GM12874 (cell line): ENCODE data around the gene NALCN.

Experiments used
- CTCF ChIP-seq: IDR thresholded peaks from 2 replicates; pipeline ENCODE4 v1.5.1; 2011; ENCODE audit warnings: low read depth, mild to moderate bottlenecking, control low read depth, low read length, moderate library complexity; ENCODE audit not compliant: insufficient read depth

Gene NALCN

DNA sequence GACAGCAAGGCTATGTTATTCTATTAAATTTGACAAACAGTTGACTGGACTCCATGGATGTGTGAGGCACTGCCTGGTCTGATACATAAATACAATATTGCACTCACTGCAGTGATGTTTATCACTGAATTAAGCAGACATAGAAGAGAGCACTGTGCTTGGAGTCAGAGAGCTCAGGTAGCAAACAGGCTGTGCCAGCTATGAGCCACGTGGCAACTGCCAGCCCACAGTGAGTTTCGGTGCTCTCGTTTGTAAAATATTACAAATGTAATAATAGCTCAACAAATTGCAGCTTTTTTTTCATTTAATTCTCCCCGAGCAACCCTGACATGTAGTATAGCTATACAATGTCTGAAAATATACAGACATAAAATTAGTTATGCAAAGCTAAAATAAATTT is 237.3 kb downstream of the NALCN start:
- no peak for TF ChIP-seq CTCF

GRCh38 chr13:101178406-101178805 is 237.9 kb downstream of the NALCN start:
- TF ChIP-seq CTCF: no peak

DNA sequence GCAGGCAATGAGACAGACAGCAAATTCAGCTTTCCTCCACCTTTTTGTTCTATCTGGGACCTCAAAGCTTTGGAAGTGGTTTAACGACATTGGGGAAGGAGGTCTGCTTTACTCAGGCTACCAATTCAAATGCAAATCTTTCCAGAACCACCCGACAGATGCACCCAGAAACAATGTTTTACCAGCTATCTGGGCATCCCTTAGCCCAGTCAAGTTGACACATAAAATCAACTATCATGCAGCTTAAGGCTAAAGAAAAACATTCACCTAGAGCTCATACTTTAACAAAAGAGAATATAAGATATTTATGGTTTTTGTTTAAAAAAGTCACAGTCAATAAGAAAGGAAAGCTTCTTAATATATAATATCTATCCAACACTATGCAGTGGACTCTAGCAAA is 246.0 kb downstream of the NALCN start:
- TF ChIP-seq CTCF: no peak

DNA sequence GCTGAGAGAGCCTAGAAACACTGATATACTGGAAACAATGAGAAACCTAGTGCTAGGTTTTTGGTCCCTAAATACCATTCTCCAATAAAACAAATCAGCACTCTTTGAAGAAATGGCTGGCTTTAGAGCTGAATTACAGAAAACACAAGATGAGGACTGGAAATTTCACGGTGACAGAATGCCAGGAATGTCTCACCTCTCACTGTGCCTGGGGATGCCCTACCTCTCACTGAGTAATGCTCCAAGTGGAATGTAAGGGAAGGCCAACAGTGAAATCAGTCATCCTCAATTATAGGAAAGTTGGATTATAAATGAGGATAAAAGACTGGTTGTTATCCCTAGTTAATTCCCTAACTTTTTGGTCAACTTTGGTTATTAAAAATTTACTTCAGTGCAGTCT is 259.0 kb downstream of the NALCN start:
- TF ChIP-seq CTCF: no peak

DNA sequence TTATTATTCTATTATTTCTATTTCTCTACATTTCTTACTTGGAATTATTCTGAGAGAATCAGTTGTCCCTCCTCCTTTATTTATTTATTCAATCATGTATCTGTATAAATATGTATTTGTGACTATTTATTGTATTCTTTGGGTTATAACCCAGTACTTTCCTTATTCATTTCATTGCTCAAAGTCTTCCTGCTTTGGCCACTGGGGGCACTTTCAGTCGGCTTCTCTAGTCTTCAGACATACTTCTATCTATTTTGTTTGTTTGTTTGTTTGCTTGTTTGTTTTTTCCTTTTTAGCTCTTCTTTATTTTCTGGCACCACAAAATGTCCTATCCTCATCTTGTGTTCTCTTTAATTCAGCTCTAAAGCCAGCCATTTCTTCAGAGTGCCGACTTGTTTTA is 260.4 kb downstream of the NALCN start:
- TF ChIP-seq CTCF: peak; percentile 48; the same call in 1 of the 2 replicates

DNA sequence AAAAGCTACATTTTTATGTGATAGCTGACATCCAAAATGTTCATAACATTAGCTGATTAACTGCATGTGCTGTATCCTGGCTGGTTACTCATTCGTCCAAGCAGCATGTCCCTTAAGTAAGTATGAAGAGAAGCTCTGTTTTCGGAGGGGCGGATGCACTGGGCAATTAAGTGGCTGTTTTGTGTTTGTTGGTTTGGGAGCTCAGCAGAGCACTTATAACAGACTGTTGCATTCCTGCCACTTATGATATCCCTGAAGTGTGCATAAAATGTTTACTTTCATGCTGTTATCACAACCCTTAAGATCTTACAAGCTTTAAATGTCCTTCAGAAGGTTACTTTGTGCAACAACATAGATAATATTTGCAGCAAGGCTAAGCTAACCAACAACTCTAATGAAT is 264.1 kb downstream of the NALCN start:
- TF ChIP-seq CTCF: no peak

DNA sequence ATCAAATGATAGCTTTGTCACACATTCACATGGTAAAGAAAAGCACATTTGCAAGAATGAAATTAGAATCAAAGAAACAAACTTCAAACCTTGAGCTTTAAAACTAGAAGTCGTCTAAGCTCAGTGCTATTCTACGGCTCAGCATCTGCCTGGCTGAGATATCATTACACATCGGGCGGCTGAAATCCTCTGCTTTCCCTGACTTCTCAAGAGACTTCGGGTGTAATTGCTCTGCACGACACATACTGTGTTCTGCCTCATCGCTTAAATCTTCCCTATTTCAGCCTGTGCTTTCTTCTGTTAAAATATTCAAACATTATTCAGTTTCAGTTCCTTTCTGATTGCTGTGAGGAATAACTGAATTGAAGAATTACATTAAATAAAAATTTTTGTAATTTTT is 265.3 kb downstream of the NALCN start:
- no peak for TF ChIP-seq CTCF
